Aorta (tissue), 5 donors: ENCODE measurements around the gene ALKBH7. TPM values are rescaled to one million over a fixed set of nuclear protein-coding genes. Genes with fewer than 3 reads are reported as not detected.
"Not testable (repeated sequence)": the region's sequence is repeated elsewhere in the genome, so short reads cannot be mapped to it uniquely, and the experiment has no call there.

Experiments used
- ATAC-seq: fragments of 200-7000 bp; cut with Tn5 transposase; one replicate; pipeline ENCODE4 v1.9.1; 2022; ENCODE audit warnings: moderate library complexity; ENCODE audit not compliant: low FRiP score
- DNase-seq, 2 donors: peaks; one replicate each; pipeline ENCODE4 v3.0.0-alpha.2; 2020
- H3K27ac ChIP-seq, 2 donors: one replicate each; pipeline ENCODE4 v1.5.1; 2013; ENCODE audit warnings: low read length in 2 of 2, mild to moderate bottlenecking in 2 of 2, moderate library complexity in 2 of 2, control low read depth in 1 of 2, inconsistent platforms in 1 of 2, low read depth in 1 of 2
- H3K27me3 ChIP-seq, 2 donors: one replicate each; pipeline ENCODE4 v1.6.1; 2013; ENCODE audit warnings: control low read depth in 1 of 2, low read length in 1 of 2, mild to moderate bottlenecking in 1 of 2, moderate library complexity in 1 of 2; ENCODE audit not compliant: insufficient read depth in 2 of 2, control insufficient read depth in 1 of 2
- H3K36me3 ChIP-seq, 2 donors: one replicate each; pipeline ENCODE4 v1.6.1; 2013; ENCODE audit warnings: control low read depth in 1 of 2, low read length in 1 of 2, mild to moderate bottlenecking in 1 of 2; ENCODE audit not compliant: insufficient read depth in 2 of 2, control insufficient read depth in 1 of 2
- H3K4me1 ChIP-seq, 2 donors: one replicate each; pipeline ENCODE4 v1.6.1; 2013; ENCODE audit warnings: low read length in 2 of 2, control low read depth in 1 of 2, mild to moderate bottlenecking in 1 of 2, moderate library complexity in 1 of 2; ENCODE audit not compliant: insufficient read depth in 2 of 2, control insufficient read depth in 1 of 2
- H3K4me3 ChIP-seq, 2 donors: one replicate each; pipeline ENCODE4 v1.5.1; 2013; ENCODE audit warnings: low read length in 2 of 2, control low read depth in 1 of 2, mild to moderate bottlenecking in 1 of 2
- H3K9me3 ChIP-seq: one replicate; pipeline ENCODE4 v1.6.1; 2013; ENCODE audit warnings: mild to moderate bottlenecking, low read length; ENCODE audit not compliant: control insufficient read depth
- WGBS, 2 donors: extraction: QIAGEN DNeasy Blood & Tissue Kit; methylation state at CpG; one replicate each; pipeline ENCODE4 v1.1.7; 2013; 5-methylcytosine and 5-hydroxymethylcytosine counted together
- intact Hi-C, 2 donors: fragments of 100-400 bp; cut with DNase I; formaldehyde crosslinking; loops; one replicate each; pipeline versions ENCODE4 v1.14.2 to v1.15.0; 2022
- polyA plus RNA-seq, 2 donors: library from polyadenylated mRNA; stranded (reverse); fragments of 200-250 nt; gene quantifications; one replicate each; pipeline ENCODE4 v1.2.3, GENCODE V29; 2013
- total RNA-seq, 2 donors: library from RNA; stranded (reverse); fragmentation: NEBNext Ultra II Directional; extraction: Animal tissue kit (Norgen Biotek cat#: 25700); gene quantifications; one replicate each; pipeline ENCODE4 v1.2.1, GENCODE V29; 2021
- donor health status: healthy with polysubstance abuse.
- donor health status: Bipolar disorder and iron deficiency.
- donor health status: DM: no; HTN: no; CAD: no.
- donor health status: DM: no; HTN: no; CAD: no.
- donor health status: DM: yes; HTN: yes; CAD: no.

ALKBH7 gene
- total and polyA plus RNA-seq, 4 donors = 36.5 to 124 (median 66.1) TPM

DNA sequence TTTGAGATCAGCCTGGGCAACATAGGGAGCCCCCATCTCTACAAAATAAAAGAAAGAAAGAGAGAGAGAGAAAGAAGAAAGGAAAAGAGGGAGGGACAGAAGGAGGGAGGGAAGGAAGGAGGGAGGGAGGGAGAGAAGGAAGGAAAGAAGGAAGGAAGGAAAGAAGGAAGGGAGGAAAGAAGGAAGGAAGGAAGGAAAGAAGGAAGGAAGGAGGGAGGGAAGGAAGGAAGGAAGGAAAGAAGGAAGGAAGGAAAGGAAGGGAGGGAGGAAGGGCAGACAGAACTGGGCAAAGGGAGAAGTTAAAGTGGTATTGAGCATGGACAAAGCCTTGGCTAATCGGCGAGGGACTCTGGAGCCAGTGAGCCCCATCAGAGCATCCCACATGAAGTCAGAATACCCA is 23.3 kb upstream of the ALKBH7 start:
- H3K4me1 ChIP-seq, ATAC-seq, DNase-seq, H3K4me3 ChIP-seq, H3K36me3 ChIP-seq, H3K9me3 ChIP-seq, H3K27me3 ChIP-seq, intact Hi-C loops, H3K27ac ChIP-seq: not testable (repeated sequence)
- WGBS, 2 donors = 80 to 84% methylated on average over 2 of the region's 2 CpGs

GRCh38 chr19:6350688-6351087 is 21.9 kb upstream of the ALKBH7 start:
- no peak for DNase-seq
- Histone ChIP-seq H3K4me3 (no peak overlapping the region), H3K27me3 (no peaks in the 10 kb centered on the region), H3K36me3 (no peaks in the 10 kb centered on the region), H3K27ac (no peak overlapping the region), H3K9me3 (no peaks in the 10 kb centered on the region), H3K4me1 (no peaks in the 10 kb centered on the region)
- no peak for ATAC-seq
- intact Hi-C loops = no loop called here
- 86 to 88% methylated on average over 2 of the region's 2 CpGs for WGBS, 2 donors

GRCh38 chr19:6352381-6353165 is 20.0 kb upstream of the ALKBH7 start:
- Histone ChIP-seq H3K36me3 (no peaks in the 10 kb centered on the region), H3K4me1 (no peaks in the 10 kb centered on the region), H3K4me3 (no peak overlapping the region), H3K27me3 (no peaks in the 10 kb centered on the region), H3K27ac (no peak overlapping the region), H3K9me3 (no peaks in the 10 kb centered on the region)
- ATAC-seq = no peak
- WGBS, 2 donors = 96 to 100% methylated on average over 2 of the region's 2 CpGs
- intact Hi-C loops = no loop called here
- DNase-seq = no peak

GRCh38 chr19:6354098-6354674 is 18.4 kb upstream of the ALKBH7 start:
- Histone ChIP-seq H3K27ac (no peak overlapping the region), H3K9me3 (no peaks in the 10 kb centered on the region), H3K36me3 (no peaks in the 10 kb centered on the region), H3K4me1 (no peaks in the 10 kb centered on the region), H3K4me3 (no peak overlapping the region), H3K27me3 (no peaks in the 10 kb centered on the region)
- no peak for ATAC-seq
- intact Hi-C loops = no loop called here
- no peak for DNase-seq
- 49 to 50% methylated on average over 4 of the region's 4 CpGs for WGBS, 2 donors

DNA sequence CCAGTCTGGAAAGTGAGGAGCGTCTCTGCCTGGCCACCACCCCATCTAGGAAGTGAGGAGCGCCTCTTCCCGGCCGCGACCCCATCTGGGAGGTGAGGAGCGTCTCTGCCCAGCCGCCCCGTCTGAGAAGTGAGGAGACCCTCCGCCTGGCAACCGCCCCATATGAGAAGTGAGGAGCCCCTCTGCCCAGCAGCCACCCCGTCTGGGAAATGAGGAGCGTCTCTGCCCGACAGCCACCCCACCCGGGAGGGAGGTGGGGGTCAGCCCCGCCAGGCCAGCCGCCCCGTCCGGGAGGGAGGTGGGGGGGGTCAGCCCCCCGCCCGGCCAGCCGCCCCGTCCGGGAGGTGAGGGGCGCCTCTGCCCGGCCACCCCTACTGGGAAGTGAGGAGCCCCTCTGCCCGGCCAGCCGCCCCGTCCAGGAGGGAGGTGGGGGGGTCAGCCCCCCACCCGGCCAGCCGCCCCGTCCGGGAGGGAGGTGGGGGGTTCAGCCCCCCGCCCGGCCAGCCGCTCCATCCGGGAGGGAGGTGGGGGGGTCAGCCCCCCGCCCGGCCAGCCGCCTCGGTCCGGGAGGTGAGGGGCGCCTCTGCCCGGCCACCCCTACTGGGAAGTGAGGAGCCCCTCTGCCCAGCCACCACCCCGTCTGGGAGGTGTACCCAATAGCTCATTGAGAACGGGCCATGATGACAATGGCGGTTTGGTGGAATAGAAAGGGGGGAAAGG is 17.1 kb upstream of the ALKBH7 start:
- H3K27ac ChIP-seq, intact Hi-C loops, ATAC-seq, H3K4me3 ChIP-seq, H3K36me3 ChIP-seq, H3K27me3 ChIP-seq, DNase-seq, H3K9me3 ChIP-seq, H3K4me1 ChIP-seq: not testable (repeated sequence)
- 93% methylated on average over 25 to 41 of the region's 46 CpGs for WGBS, 2 donors

- ATAC-seq (no peak), DNase-seq (no peak)
- no peak overlapping the region for H3K4me3 ChIP-seq
- H3K9me3 ChIP-seq = no peaks in the 10 kb centered on the region
- no peaks in the 10 kb centered on the region for H3K36me3 ChIP-seq
- WGBS, 2 donors = 83% methylated on average over 14 of the region's 14 CpGs
- no peak overlapping the region for H3K27ac ChIP-seq
- no peaks in the 10 kb centered on the region for H3K27me3 ChIP-seq
- H3K4me1 ChIP-seq = no peaks in the 10 kb centered on the region
- intact Hi-C loops = no loop called here
These were observed 15.4 kb upstream of the ALKBH7 start for GRCh38 chr19:6357174-6357573.

DNA sequence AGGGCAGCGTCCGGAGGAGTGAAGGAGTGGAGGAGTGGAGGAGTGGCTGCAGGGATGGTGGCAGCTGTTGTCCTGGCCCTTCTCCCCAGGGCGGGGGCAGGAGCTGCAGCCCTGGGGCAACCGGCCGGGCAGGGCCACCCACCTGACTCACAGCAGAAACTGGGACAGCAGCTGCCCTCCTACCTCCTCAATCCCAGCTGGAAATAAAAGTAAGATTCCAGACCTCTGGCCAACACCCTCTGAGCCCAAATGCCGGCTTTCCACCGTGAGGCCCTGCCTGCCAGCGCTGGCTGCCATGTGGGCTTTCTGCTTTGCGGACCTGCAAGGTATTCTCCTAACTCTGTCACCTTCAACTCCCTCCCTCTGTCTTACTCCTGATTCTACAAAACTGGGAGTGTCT is 14.6 kb upstream of the ALKBH7 start:
- no peak for DNase-seq
- Histone ChIP-seq H3K9me3 (no peaks in the 10 kb centered on the region), H3K4me1 (no peaks in the 10 kb centered on the region), H3K36me3 (no peaks in the 10 kb centered on the region), H3K4me3 (no peak overlapping the region), H3K27me3 (no peaks in the 10 kb centered on the region), H3K27ac (no peak overlapping the region)
- 47 to 53% methylated on average over 9 of the region's 9 CpGs for WGBS, 2 donors
- intact Hi-C loops = no loop called here
- no peak for ATAC-seq

DNA sequence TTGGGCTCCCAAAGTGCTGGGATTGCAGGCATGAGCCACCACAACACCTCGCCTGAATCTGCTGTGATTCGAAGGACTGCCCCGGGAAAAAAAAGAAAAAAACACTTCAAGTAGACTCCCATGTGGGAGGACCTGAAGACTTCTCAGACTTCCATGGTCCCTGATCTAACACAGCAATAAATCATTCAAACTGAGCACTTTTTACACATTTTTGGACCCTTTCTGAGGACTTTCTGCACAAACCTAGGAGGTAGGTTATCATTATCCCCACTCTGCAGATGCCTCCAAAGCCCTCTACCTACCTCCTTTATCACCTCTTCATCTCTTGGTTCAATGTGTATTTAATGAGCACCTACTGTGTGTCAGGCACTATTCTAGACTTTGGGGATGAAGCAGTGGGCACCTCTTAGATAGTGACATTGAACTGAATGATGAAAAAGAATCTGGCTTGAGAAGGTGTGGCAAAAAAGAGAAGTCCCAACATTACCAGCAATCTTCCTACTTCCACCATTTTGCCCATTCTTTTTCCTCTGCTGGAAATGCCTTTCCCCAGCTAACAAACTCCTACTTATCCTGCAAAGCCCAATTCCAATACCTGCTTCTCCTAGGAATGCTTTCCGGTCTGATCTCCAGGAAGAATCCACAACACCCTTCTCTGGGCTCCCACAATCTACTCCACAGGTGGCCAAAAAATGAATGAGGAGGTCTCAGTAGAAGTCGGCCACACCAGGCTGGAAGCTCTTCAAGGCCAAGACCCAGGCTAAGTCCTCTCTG is 12.8 kb upstream of the ALKBH7 start:
- H3K9me3 ChIP-seq = no peaks in the 10 kb centered on the region
- no peak overlapping the region for H3K4me3 ChIP-seq
- ATAC-seq = no peak
- H3K36me3 ChIP-seq = peaks cover 0 to 3% of the 10 kb centered on the region in 2 donors
- 74 to 76% methylated on average over 5 of the region's 5 CpGs for WGBS, 2 donors
- no peaks in the 10 kb centered on the region for H3K4me1 ChIP-seq
- H3K27me3 ChIP-seq = no peaks in the 10 kb centered on the region
- intact Hi-C loops = loop anchor here in 1 of 2 donors (10.0 kb wide), 1 partner anchor 85 kb away; the partner anchor contains the start of gene MLLT1
- no peak for DNase-seq
- H3K27ac ChIP-seq = no peak overlapping the region
